ENCODE measurements around the gene ASIC2. TPM values are rescaled to one million over a fixed set of nuclear protein-coding genes. Genes with fewer than 3 reads are reported as not detected.

Gene ASIC2
- total and polyA plus RNA-seq, 12 donors: 0.29 to 1.5 (median 0.69) TPM

GRCh38 chr17:33090806-33091205 lies 202.3 kb downstream of the ASIC2 start:
- no peak for TF ChIP-seq POLR2A (IDR thresholded peaks at IDR 0.05)
- no peak for TF ChIP-seq CTCF (IDR thresholded peaks at IDR 0.05)
- Histone ChIP-seq H3K4me1 (replicated peaks in 1 of 2) (no peaks in the 10 kb centered on the region), H3K36me3 (replicated peaks in 1 of 2) (no peaks in the 10 kb centered on the region), H3K27ac (no peak overlapping the region), H3K9me3 (replicated peaks in 1 of 3) (no peaks in the 10 kb centered on the region), H3K4me3 (no peak overlapping the region), H3K27me3 (no peaks in the 10 kb centered on the region)
- 20 to 29% (median 25%) methylated on average over 1 of the region's 1 CpG for WGBS, 4 donors
- no peak for DNase-seq
- intact Hi-C loops (cut with DNase I): no loop called here

DNA sequence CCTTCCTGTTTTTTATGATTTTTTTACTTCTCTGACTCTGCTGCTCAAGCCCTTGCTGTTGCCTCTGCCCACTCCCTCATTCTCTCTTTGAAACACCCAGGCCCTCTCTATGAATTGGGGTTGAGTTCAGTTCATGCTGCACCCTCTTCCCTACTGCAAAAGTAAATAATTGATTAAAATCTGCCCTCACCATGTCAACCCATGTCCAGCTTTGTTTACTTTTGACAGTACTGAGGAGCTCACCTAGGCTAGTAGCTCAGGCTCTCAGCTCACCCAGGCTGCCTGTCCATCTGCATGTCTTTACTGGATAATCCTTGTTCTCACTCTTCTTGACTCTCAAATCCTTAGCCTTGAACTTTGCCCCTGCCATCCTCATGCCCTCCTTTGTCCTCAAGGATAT lies 206.2 kb downstream of the ASIC2 start:
- intact Hi-C loops (cut with DNase I): no loop called here
- Histone ChIP-seq H3K9me3 (replicated peaks in 1 of 3) (no peaks in the 10 kb centered on the region), H3K4me1 (replicated peaks in 1 of 2) (no peaks in the 10 kb centered on the region), H3K27ac (no peak overlapping the region), H3K4me3 (no peak overlapping the region), H3K27me3 (peaks cover 7% of the 10 kb centered on the region), H3K36me3 (replicated peaks in 1 of 2) (no peaks in the 10 kb centered on the region)
- no peak for TF ChIP-seq CTCF (IDR thresholded peaks at IDR 0.05)
- TF ChIP-seq POLR2A (IDR thresholded peaks at IDR 0.05): no peak
- DNase-seq: no peak

DNA sequence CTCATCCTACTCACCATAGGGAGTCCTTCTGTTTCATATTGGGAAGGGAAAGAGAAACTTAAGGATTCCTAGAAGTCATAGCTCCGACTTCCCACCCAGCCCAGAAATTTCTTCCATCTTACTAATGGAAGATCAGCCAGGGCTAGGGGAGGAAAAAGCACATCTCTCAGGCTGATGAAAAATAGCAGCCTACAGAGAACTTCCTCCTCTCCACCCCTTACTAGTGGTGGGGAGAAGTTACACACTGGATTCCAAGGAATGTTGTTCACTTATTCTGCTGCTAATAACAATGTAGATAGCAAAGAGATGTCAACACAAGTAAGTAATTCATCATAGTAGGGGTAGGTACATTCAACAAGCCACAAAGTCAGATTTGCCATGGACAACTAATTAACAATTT lies 207.1 kb downstream of the ASIC2 start:
- no peaks in the 10 kb centered on the region for H3K36me3 ChIP-seq (replicated peaks in 1 of 2)
- H3K27ac ChIP-seq: no peak overlapping the region
- intact Hi-C loops (cut with DNase I): no loop called here
- no peak for DNase-seq
- no peaks in the 10 kb centered on the region for H3K4me1 ChIP-seq (replicated peaks in 1 of 2)
- H3K27me3 ChIP-seq: peaks cover 7% of the 10 kb centered on the region
- TF ChIP-seq POLR2A (IDR thresholded peaks at IDR 0.05): no peak
- TF ChIP-seq CTCF (IDR thresholded peaks at IDR 0.05): no peak
- no peaks in the 10 kb centered on the region for H3K9me3 ChIP-seq (replicated peaks in 1 of 3)
- WGBS, 4 donors: 58 to 75% (median 66%) methylated on average over 1 of the region's 1 CpG
- H3K4me3 ChIP-seq: no peak overlapping the region

DNA sequence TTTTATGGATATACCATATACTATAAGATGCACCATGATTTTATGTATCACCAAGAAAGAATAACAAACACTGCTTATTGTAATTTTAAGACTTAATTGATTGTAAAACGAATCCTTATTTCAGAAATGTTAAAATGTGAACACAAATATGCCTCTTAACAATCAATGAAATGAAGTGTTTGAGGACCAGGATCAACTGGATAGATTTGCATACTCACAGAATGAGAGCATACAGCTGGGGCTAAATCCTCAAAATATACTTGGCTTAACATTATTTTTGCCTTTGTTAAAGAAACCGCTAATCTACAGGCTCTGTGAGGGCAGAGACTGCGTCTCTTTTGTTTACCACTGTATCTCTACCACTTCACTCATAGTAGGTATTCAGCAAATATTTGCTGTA lies 207.8 kb downstream of the ASIC2 start:
- Histone ChIP-seq H3K9me3 (replicated peaks in 1 of 3) (no peaks in the 10 kb centered on the region), H3K4me1 (replicated peaks in 1 of 2) (no peaks in the 10 kb centered on the region), H3K4me3 (no peak overlapping the region), H3K27me3 (peaks cover 7% of the 10 kb centered on the region), H3K27ac (no peak overlapping the region), H3K36me3 (replicated peaks in 1 of 2) (no peaks in the 10 kb centered on the region)
- intact Hi-C loops (cut with DNase I): no loop called here
- no peak for TF ChIP-seq POLR2A (IDR thresholded peaks at IDR 0.05)
- no peak for TF ChIP-seq CTCF (IDR thresholded peaks at IDR 0.05)
- 75 to 83% (median 78%) methylated on average over 3 of the region's 3 CpGs for WGBS, 4 donors
- no peak for DNase-seq
